Urothelium cell line (cell line): ENCODE results near the gene RERE.
A peak's percentile ranks its signal among the peaks of the same experiment; 100 is the strongest.
"Not testable (repeated sequence)": the region's sequence is repeated elsewhere in the genome, so short reads cannot be mapped to it uniquely, and the experiment has no call there.

Source experiments
- DNase-seq: peaks from one replicate; pipeline ENCODE4 v3.0.0; 2011; ENCODE audit warnings: low spot score, mixed read lengths
- FAIRE-seq: peaks from 2 replicates; lab custom pipeline; 2011; peaks lifted over from hg19 to GRCh38; lab: Jason Lieb, UNC

Gene RERE

DNA sequence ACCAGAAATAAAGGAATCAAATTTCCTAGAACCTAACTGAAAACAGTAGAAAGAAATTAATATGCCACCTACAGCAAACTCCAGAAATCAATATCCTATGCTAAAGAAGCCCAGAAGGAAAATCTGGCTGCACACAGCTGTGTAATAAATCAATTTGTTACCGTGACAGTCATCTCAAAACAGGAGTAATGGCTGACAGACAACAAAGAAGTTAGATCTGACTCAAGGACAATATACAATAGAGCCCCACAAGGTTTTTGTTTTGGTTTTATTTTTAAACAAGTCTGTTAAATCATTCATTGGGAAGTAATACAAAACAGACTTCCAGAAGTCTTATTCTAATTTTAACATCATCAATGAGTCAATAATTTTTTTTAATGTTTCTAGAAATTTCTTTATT lies 168.4 kb downstream of the RERE start:
- no peak for FAIRE-seq
- no peak for DNase-seq

DNA sequence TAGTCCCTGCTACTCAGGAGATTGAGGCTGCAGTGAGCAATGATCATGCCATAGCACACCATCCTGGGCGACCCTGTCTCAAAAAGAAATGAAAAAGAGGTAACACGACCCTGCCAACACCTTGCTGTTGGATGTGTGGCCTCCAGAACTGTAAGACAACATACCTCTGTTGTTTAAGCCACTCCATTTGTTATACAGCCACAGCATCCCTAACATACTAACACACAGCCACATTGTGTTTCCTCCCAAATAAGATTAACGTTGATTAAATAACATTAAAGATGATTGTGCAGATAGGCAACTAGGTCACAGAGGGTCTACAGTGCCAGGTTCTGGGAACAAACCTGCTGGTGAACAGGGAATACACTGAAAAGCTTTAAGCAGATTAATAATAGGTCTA lies 170.4 kb downstream of the RERE start:
- DNase-seq (no peak), FAIRE-seq (no peak)

DNA sequence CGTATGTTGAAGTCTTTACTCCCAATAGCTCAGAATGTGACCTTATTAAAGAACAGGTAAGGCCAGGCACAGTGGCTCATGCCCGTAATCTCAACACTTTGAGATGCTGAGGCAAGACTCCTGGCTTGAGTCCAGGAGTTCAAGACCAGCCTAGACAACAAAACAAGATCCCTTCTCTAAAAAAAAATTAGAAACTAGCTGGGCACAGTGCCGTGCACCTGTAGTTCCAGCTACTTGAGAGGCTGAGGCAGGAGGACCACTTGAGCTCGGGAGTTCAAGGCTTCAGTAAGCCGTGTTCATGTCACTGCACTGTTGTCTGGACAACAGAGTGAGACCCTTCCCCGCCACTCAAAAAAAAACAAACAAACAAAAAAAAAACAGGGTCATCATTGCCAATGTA lies 171.3 kb downstream of the RERE start:
- DNase-seq, result no peak
- no peak for FAIRE-seq

DNA sequence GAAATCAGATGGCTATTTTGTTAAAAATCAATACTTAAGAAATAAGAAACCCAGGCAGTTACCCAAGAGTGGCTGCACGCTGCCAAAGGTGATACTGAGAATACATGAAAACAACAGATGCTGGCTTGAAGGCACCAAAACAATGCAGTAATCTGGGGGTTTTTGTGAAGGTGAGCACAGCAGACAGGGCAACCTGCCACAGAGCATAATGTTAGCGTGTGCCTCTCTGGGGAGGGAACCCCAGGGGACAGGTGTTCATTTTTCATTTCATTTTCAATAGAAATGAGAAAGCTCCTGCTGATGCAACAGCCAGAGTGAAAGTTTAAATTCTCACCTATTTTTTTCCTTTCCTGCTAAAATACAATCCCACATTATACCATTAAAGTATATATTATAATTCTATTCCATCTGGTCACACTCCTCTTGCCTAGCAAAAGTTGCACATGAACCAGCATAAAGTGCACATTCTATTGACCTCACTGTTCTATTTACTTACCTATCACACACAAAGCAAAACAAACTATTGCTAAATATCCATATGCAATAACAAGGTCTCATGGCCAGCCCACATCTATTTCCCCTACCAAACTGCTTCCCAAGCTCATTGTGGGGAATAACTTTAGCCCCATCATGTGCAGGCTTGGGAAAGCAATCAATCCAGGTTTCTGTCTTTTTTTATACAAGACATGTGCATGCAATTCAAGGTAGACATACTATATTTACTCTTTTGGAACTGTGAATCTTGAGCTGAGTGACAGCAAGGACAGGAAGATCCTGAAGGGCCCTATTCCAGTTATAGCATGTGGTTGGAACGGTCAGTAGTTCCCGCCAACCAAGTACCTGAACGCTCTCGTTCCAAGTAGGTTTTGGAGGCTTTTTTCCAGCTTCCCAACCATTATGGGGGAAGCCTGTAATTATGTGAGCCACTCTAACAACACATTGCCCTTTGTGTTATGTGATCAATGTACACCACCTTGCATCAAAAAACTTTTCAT lies 173.6 kb downstream of the RERE start:
- no peak for FAIRE-seq
- DNase-seq, result no peak

DNA sequence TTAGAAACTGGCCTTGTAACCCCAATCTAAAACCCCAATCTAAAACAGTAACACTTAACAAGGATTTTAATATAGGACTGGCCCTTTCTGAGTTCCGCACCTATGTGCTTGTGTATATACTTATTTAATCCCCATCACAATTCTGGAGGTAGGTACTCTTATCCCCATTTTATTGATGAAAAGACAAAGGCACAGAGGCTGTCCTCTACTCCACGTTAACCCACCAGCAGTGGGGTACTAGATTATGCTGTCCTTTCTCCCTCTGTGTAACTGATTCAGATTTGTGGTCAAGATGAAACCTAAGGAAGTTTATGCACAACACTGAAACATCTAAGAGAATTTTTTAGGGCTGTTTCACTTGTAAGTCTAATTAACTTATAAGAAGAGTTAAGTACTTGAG lies 175.3 kb downstream of the RERE start:
- DNase-seq (no peak), FAIRE-seq (no peak)

DNA sequence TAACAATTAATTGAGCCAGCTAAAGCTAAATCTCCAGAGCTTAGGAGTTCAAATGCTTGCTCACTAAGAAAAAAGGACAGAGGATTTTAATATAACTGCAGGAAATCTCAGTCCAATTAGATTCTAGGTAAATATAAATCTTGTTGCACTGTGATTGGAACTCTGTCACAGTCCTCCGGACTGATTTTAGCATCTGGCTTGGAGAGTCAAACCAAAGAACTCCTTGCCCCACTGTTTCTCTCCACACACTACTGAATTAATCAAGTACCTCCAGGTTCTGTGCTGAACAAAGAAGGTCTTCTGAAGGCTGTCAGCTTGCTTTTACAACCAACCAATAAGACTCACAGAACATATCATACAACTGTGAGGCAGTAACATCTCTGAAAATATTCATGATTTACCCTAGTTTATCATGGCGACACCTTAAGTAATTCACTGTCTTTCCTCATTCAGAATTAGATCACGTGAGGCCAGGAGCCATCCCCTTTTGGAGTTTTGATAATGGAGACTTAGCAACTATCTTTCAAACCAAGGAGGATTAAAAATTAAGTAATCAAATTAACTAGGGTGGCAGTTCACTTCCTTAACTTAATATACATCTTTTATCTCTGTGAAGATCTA lies 176.0 kb downstream of the RERE start:
- DNase-seq (no peak), FAIRE-seq (no peak)

DNA sequence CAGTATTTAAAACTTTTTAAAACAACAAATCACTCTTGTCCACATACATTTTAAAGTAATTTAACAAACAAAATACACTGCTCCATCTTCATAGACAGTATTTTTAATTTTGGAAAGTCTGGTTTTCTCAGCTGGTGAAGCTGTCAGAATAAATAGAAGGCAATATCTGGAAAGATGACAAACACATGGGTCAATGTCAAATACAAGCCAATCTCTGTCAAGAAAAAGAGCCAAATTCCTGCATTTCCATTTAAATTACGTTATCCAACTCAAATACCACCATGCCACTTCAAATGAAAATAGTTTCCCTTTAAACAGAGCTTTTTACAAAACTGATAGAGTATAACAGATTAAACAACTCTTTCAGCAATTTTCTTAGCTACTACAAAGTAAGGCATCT lies 176.5 kb downstream of the RERE start:
- no peak for FAIRE-seq
- no peak for DNase-seq

DNA sequence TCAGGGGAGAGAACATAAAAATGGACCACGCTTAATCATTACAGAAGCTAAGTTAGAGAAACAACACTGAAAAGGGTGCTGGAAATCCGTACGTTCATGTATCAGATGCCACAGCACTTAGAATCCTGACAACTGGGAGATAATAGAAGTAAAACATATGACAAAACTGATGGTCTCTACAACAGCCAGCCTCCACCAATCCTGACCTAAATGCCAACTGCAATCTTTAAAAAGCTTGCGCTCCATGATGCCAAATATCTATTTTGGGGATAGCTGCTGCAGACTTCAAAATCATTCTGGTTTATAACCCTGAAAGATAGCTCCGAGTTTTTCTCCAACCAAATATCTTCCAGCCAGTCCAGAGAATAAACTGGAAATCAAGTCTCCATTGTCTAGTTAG lies 178.3 kb downstream of the RERE start:
- FAIRE-seq (no peak), DNase-seq (no peak)

DNA sequence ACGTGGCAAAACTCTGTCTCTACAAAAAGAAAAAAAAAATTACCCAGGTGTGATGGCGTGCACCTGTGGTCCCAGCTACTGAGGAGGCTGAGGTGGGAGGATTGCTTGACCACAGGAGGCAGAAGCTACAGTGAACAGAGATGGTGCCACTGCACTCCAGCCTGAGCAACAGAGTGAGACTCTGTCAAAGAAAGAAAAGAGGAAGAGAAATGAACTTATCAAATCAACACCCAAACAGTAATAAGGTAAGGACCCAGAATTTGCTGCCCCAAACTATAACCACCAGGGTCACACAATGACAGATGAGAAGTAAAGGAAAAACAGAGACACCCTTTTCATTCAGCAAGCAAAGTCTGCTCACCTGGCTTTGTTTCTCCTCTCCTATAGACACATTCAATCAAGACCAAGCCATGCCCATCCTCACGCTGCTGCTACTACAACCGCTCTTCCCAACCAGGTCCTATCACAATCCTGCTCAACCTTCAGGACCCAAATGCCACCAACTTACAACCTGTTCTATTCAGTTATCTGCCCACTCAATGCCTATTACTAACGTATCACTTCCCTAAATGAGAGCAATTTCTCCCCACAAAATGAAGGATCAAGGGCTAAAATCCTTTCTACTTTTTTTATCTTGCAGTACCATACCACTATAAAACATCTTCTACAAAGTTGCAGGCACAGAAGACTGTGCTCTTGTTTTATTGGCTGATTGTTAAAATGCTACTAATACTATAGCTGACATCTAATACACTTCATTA lies 183.5 kb downstream of the RERE start:
- FAIRE-seq (no peak), DNase-seq (no peak)

DNA sequence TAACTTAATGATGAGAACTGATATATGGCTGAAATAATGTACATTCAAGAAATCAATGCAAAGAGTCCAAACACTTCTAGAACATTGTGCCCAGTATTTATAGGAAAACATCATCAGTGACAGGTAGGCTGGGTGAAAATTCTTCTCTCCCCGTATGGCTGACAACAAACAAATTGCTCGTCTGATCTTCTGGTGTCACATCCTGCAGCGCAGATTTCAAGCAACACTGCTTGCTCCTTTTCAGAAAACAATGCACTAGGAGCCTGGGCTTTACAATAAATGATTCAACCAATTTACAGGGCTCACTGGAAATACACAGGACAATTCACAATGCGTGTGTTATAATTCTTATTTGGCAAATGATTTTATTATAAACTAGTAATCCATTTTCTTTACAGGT lies 185.3 kb downstream of the RERE start:
- FAIRE-seq (no peak), DNase-seq (no peak)

DNA sequence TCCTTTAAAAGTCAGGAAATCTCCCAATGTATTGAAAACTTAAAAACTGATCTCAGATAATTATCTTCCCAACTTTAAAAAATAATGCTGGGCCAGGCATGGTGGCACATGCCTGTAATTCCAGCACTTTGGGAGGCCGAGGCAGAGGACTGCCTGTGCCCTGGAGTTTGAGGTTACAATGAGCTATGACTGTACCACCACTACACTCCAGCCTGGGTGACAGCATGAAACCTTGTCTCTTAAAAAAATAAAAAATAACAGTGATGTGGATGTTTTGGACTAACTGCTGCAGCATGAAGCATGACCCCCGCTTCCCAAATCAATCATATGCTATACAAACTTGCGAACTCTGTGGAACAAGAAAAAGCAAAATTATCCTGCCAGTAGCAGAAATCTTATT lies 186.3 kb downstream of the RERE start:
- FAIRE-seq (no peak), DNase-seq (no peak)

DNA sequence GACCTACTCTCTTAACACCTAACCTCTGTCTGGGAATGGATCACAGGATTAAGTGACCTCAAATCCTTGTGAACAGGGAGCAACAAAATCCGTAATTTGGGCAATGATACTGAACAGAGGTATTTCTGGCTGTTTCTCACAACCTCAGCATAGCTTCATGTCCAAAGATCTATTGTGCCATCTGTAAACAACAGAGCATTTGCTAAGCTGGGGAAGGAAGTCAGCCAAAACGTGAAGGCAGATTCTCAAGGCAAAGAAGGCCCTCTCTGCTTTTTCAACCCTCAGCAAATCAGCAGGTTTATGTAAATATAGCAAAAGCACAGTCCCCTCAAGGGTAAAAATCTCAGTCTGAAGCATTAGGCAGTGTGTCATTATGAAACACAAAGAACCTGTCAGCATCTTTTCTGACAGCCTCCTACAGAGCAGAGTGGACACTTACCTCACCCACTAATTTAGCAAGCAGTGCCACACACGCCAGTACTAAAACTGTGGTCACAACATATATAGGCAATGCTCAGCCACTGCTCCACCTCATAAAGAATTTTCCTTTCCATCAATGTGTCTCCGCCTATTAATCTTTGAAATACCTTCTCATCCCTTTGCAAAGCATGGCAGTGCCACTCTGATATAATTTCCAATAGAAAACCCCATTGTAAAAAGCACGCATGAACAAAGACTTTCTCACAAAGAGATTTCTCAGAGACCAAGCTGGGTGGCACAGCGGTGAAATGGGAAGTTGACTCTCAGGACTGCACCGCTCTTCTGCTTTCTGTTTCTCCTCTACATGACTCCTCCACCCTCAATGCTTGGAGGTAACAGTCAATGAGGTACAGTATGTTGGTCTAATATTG lies 188.0 kb downstream of the RERE start:
- DNase-seq (no peak), FAIRE-seq (no peak)

DNA sequence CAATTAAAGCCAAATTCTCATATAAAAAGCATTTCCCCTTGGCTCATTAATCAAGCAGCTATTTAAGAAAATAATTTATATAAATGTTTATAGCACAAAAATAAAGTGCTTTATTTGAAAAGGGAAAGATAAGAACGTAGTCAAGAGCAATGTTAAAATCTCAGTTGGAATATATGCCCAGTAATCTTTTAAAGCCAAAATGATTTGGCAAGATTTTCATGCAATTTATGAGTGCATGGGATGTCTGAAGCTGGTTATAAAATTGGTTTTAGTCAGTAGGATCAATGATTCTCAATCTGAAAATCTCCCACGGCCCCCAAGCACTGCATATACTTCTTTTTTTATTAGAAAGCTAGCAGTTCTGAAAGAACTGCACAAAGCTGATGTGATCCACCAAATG lies 188.8 kb downstream of the RERE start:
- FAIRE-seq, result no peak
- DNase-seq, result no peak

DNA sequence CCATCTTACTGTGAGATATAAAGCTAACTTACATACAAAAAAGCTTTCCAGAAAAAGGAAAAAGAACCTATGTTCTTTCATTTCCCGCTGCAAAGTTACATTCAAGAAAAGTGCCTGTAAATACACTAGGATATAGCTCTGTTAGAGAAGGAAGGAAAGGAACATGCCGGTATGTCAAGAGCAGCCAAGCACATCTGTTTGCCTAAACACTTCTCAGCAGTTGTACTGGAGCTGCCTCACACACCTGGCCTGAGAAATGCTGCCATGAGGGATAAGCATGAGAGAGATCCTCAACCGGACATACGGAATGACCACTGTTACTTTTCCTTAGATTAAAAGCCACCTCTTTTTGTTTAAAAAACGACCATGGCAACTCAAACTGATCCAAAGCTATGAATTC lies 189.7 kb downstream of the RERE start:
- DNase-seq, result no peak
- FAIRE-seq, result peak; percentile 30

DNA sequence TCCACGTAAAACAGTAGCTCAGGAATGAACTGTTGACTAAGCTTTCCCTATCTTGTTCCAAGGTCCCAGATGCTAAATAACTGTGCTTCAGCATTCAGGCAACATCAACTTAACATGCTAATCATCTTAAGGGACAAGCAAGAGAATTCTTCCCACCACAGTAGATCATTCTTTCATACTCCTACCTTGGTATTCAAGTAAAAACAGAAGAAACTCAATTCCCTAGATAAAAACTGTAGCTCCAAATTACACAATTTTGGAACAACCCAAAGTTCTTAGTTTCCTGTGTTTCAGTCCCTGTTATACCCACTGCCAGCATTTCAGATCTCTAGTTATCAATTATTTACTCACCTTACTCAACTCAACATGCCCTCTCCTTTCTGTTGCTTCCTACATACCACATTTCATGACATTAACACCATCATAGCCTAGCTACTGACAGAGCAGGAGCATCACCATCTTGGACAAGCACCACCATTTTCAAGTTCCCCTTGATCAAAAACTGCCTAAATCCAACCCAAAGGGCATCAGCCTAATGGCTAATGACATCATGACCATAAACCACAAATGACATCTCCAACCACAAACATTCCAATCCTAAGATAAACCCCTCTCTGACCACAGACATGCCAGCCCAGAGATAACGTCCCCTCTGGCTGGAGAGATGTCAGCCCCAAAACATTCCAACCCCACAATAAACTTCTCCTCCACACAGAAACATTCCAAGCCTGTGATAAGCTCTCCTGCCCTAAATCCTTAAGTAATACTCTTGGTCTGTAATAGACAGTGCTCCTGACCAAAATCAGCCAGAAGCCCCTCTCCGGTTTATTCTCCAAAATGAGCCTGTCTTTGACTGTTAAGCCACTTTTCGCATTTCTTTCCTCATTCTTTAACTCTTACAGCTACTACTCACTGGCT lies 191.2 kb downstream of the RERE start:
- DNase-seq, result peak; percentile 61
- peak; percentile 68 for FAIRE-seq

DNA sequence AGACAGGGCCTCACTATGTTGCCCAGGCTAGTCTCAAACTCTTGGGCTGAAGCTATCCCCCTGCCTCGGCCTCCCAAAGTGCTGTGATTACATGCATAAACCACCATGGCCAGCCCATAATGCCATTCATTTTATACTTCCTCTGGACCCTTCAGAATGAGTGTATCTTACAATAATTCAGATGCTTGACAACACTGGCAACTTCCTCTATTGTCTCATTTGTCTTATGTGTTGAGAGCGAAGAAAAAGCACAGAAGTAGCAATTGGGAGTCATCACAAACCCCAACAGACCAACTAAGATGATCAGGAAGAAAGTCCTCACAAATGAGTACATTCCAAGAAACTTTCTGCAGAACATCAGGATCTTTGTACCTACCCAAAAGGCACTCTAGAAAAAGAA lies 191.9 kb downstream of the RERE start:
- DNase-seq (no peak), FAIRE-seq (no peak)

DNA sequence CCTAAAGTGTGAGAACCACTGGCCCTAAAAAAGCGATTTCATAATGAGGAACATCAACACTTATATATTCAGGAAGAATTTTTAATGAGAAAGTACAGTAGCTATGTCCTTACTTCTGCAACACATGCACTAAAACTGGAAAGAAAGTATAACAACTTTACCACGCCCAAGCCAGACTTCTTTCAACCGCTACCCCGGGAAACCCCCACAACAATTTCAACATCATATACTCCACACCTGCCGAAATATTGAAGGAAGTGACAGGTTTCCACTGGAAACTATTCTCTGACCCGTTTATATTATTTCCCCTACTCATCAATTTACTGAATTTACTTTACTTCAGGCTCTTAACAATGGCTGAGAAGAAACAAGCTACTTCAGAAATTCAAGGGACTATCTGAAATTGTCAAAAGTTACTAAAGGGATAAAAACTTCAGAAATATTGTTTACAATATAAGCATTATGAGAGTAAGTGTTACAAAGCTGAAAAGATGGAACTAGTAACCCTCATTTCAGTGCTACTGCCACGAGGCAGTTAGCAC lies 193.7 kb downstream of the RERE start:
- not testable (repeated sequence) for FAIRE-seq

DNA sequence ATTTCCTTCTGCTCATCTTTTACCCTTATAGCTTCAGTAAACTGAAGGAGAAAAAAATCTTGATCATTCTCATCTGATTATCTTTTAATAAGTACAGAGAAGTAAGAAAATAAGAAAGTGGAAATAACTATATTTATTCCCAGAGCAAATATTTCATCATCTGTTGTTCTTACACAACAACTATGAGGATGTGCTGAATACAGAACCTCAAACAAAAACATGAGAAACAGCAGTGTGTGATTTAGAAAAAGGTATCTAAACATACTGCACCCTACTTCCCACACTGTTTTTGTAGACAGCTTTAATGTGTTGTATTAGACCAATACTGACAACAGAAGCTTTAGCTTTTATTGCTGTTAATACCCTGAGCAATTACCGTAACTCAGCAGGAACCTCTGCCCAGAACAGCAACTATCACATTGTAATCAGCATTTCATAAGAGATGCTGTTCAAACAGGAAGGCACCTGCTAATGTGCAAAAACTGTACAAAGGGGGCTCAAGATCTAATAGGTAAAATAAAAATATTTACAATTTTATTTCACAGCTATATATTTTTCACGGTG lies 195.6 kb downstream of the RERE start:
- DNase-seq, result not testable (repeated sequence)
- peak; percentile 9 for FAIRE-seq

More for the DNA sequence above, 193.7 kb downstream of the RERE start:
- DNase-seq, result not testable (repeated sequence)

DNA sequence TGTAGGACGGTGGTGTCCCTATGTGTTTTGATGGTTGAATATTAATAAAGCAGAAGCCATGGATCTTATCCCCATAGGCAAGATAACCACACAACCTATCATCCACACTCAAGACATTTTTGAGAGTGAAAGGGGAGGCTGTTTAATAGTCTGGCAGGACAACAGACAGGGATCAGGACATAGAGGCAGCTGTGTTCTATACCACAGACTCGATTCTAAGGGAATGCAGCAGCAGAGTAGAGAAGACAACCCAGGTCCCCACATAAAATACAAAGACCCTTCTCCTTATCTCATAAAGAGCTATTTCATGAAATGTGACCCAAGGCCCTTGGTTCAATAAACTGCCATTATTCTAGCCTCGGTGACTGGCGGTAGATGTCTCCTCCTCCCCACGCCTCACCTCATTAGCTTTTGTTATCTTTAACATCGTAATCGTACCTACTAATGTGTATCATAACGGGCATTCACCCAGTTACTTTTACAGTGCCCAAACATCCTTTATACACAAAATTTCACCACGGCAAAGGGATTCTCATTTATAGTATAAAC lies 196.3 kb downstream of the RERE start:
- FAIRE-seq, result peak; percentile 98
- DNase-seq, result not testable (repeated sequence)
